ENCODE results near the gene PDE4D. TPM values are rescaled to one million over a fixed set of nuclear protein-coding genes. Genes with fewer than 3 reads are reported as not detected.

PDE4D gene
- total and polyA plus RNA-seq, 2 of the 4 experiments (the other 2 are of a cell fraction), result 1.4 to 7.9 TPM

DNA sequence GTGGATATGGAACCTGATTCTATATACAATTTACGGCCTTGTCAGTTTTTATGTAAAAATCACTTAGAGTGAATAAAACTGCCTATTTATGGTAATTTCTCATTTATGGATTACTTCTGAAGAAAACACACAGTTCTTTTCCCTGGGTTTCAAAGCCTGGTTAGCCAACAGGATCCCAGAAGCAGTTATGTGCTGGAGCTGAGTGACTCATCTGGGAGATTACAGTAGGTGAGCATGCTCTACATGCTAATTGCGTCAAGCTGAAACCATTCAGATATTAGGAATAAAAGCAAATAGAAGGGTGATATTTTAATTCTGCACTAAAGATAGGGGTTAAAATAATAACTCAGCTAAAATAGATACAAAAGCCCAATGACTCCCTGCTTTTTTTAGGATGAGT, 47.8 kb downstream of the PDE4D start:
- POLR2A ChIA-PET (ENCODE audit: unreplicated experiment), result no interaction called here

More for the DNA sequence above, 47.8 kb downstream of the PDE4D start:
- Histone ChIP-seq H2AK5ac (ENCODE audit: low read depth, low read length) (no peak overlapping the region), H3K36me3 (ENCODE audit: control insufficient read depth, insufficient read depth, low read length) (no peaks in the 10 kb centered on the region), H3K9me3 (ENCODE audit: control insufficient read depth, insufficient read depth, low read length) (no peaks in the 10 kb centered on the region), H3K23ac (ENCODE audit: low read depth, low read length) (no peak overlapping the region), H4K20me1 (ENCODE audit: insufficient read depth, low read length) (no peaks in the 10 kb centered on the region), H2BK5ac (ENCODE audit: low read depth, low read length, poor library complexity, severe bottlenecking) (no peak overlapping the region), H3K9ac (ENCODE audit: low read depth, low read length) (no peak overlapping the region), H3K4me1 (ENCODE audit: control insufficient read depth, insufficient read depth, low read length) (peaks cover 2% of the 10 kb centered on the region; the same call in 1 of the 2 replicates), H3K4me3 (ENCODE audit: insufficient read depth, low read depth, low read length) (no peak overlapping the region), H2BK15ac (ENCODE audit: low read depth, low read length) (no peak overlapping the region), H3K18ac (ENCODE audit: low read depth, low read length) (no peak overlapping the region), H4K91ac (ENCODE audit: insufficient read depth, low read depth, low read length) (no peak overlapping the region), H3K56ac (ENCODE audit: extremely low read depth, insufficient read depth, low read length) (no peak overlapping the region), H3K27ac (ENCODE audit: insufficient read depth, low read length) (no peak overlapping the region), H3K79me1 (ENCODE audit: low read depth in 1 of 2, low read length in 2 of 2) (no peaks in the 10 kb centered on the region), H3K9me1 (ENCODE audit: insufficient read depth, low read length) (no peaks in the 10 kb centered on the region), H2AK9ac (replicated peaks; ENCODE audit: low read depth, low read length, poor library complexity) (no peak overlapping the region), H3K4me2 (ENCODE audit: low read depth, low read length) (no peak overlapping the region), H2AFZ (replicated peaks; ENCODE audit: low read length, poor library complexity) (no peak overlapping the region), H3K14ac (replicated peaks; ENCODE audit: low read depth, low read length) (no peak overlapping the region), H4K5ac (ENCODE audit: low read depth, low read length) (no peak overlapping the region), H3K4ac (ENCODE audit: low read depth, low read length) (no peak overlapping the region), H2BK120ac (ENCODE audit: low read depth, low read length) (no peak overlapping the region), H3K27me3 (ENCODE audit: control insufficient read depth, insufficient read depth, low read length) (no peaks in the 10 kb centered on the region), H4K8ac (ENCODE audit: low read depth in 2 of 2, low read length in 2 of 2) (no peak overlapping the region), H2BK20ac (ENCODE audit: low read depth, low read length) (no peak overlapping the region)
- dilution Hi-C loops (cut with HindIII; ENCODE audit: low sequenced_read_pairs, unreplicated experiment) (no loop called here), in situ Hi-C loops (cut with MboI; ENCODE audit: low sequenced_read_pairs) (no loop called here), intact Hi-C loops (cut with micrococcal nuclease) (no loop called here)
- WGBS, 2 experiments (ENCODE audit: extremely low coverage in 2 of 2, insufficient read length in 1 of 2), result no CpG with 5 or more reads among the region's 2 CpGs
- CTCF ChIA-PET, result no interaction called here
- TF ChIP-seq CEBPB (IDR thresholded peaks at IDR 0.05; ENCODE audit: low read depth, low read length), result peak; percentile 43; the same call in 1 of the 2 replicates
- TF ChIP-seq MAZ (IDR thresholded peaks at IDR 0.05; ENCODE audit: borderline replicate concordance, low read depth, low read length), result no peak
- TF ChIP-seq FOS (IDR thresholded peaks at IDR 0.05; ENCODE audit: low read depth, low read length), result 0 out of 2 replicates have a peak, but pooled peaks have one; percentile 6
- DNase-seq (peak; percentile 58), ATAC-seq (ENCODE audit: low read depth) (peak; percentile 48; the same call in 1 of the 2 replicates)
- BruUV-seq (replicated peaks), result no TSS peak

Data from IMR-90 (cell line).